GM21723 (cell line): Measurements from ENCODE around the gene UBE2J1.

Source experiments
- ATAC-seq: cut with Tn5 transposase; IDR thresholded peaks from one replicate; pipeline ENCODE4 v1.9.1; 2021; ENCODE audit warnings: mild to moderate bottlenecking, moderate library complexity; ENCODE audit not compliant: unreplicated experiment

The UBE2J1 gene

GRCh38 chr6:89291256-89291819 is 61.2 kb downstream of the UBE2J1 start:
- no peak for ATAC-seq

DNA sequence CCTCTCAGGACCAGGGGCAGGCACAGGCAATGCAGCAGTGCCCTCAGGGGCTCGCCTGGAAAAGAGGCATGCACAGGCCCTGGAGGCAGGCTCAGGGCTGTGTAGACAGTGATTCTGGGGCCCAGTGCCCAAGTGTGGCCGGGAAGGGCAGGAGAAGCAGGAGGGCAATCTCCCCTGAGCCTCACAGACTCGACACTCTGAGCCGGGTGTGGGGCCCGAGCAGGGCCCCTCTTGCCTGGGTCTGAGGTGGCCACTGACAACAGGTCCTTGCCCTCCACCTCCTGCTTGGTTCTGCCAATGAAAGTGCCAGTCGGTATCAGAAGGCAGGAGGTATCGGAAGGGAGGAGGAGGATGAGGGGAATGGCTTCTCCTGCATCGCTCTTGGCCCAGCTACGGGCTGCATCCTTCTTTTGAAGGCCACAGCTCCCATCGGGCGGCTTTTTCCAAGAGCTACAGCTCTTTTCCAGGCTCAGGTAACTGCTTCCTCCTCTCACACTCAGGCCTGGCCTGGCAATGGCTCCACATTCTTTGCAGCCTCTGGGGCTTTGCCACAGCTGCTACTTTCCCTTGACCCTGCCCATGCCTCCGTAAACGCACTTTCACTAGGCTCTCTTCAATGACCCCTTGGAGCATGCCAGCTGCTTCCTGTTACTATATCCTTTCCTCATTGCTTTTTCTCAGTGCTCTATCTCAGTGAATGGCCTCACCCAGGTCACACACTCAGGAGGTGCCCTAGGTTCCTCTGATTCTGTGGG is 61.9 kb downstream of the UBE2J1 start:
- no peak for ATAC-seq

DNA sequence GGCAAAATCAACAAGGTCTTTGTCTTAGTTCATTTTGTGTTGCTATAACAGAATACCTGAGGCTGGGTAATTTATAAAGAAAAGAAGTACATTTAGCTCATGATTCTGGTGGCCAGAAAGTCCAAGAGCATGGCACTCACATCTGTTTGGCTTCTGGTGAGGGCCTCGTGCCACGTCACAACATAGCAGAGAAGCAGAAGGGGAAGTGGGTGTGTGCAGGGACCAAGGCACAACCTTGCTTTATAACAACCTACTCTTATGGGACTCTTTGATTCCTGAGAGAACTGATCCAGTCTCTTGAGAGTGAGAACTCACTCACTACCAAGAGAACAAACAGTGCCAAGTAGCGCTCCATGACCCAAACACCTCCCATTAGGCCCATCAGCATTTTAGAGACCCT is 62.8 kb downstream of the UBE2J1 start:
- no peak for ATAC-seq

DNA sequence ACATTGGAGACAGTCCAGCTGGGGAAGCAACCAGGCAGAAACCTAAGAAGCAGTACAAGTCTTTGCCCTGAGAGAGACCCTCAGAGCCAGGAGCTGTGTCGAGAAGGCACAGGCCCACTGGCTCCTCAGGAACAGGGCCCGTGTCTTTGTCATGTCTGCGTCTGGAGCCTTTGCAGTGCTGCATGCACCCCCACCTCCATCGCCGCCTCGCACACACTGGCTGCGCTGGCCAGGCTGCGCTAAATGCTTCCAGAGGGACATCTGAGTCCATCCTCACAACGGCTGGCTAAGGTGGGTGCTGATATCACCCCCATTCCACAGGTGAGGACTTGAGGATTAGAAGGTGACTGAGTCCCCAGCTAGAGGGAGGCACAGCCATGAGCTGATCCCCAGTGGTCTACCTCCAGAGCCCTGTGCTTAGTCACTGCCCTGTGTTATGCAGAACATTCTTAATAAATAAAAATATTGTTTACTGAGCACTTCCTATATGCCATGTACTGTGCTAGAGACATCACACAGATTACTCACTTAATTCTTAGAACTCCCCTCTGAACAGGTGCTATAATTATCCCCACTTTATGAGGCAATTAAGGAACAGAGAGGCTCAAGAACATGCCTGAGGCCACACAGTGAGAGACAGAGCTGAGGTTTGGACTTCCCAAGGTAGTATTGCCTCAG is 65.0 kb downstream of the UBE2J1 start:
- ATAC-seq, result no peak

- ATAC-seq, result no peak
These were observed 66.0 kb downstream of the UBE2J1 start for GRCh38 chr6:89286516-89286915.

- no peak for ATAC-seq
These were observed 67.4 kb downstream of the UBE2J1 start for GRCh38 chr6:89284963-89285735.

DNA sequence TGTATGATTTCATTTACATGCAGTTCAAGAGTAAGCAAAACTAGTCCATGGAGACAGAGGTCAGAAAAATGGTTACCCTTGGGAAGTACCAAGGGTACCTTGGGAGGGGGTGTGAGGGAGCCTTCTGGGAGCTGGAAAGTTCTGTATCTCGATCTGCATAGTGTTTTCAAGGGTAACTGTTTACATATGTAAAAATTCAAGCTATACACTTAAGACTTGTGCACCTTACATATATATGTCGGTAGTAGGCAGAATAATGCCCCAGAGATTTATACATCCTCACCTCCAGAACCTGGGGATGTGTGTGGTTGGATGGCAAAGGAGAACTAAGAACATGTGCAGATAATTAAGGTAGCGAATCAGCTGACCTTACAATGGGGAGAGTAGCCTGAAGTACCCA is 68.4 kb downstream of the UBE2J1 start:
- ATAC-seq, result no peak

DNA sequence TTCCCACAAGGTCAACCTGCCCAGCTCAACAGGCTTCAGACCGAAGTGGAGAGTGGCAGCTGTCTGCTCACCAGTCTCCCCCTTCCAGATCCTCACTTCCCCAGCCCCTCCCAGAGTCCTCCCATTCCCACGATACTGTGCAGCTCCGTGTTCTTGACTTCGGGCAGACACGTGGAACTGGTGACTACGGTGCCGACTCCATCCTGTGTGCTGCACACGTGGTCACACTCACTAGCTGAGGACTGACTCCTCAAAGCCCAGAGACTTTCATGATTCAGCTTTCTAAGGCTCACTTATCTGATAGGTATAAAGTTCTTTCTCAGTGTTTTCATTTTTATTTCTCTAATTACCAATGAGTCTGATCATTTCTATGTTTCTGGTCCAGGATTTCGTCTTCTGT is 69.8 kb downstream of the UBE2J1 start:
- ATAC-seq, result no peak

DNA sequence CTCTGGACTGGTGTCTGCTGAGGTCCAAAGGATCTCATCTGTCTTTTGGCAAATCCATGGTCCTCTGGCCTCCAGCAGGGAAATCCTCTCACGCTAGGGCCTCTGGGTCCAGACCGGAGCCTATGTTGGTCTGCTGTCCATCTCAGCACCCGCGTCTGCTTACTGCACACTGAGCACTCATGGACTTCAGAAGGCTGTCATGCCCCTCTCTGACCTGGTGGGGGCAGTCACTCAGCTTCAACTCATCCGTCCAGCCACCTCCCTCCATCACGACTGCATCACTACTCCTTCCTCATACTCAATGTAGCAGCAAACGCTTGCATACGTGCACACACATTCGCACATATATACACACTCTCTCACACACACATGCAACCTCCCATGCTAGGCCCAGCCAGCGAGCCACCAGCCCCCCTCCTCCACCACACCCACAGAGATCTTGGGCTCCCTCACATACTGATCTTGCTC is 70.7 kb downstream of the UBE2J1 start:
- peak; percentile 99 for ATAC-seq

DNA sequence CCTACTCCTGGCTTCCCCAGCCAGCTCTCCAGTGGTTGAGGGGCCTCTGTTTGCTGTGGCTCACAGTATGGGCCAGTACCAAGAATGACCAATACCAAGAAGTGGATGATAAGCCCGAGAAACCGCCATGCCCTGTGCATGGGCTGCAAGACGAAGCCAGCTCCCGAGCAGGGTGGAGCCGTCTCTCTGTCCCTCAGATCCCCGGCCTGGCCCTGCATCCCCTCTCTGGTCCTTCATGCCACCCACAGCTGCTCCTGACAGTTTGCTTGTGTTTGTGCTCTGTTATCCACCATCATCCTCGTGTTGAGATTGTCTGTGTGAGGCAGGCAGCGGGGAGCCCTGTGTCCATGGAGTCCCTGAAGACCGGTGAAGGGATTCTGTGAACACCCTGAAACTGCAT is 73.6 kb downstream of the UBE2J1 start:
- ATAC-seq, result no peak
